HG03280 (cell line): ENCODE data around the gene SLC25A42.

Experiments used
- ATAC-seq: cut with Tn5 transposase; IDR thresholded peaks from one replicate; pipeline ENCODE4 v1.9.1; 2021; ENCODE audit warnings: mild to moderate bottlenecking, moderate library complexity; ENCODE audit not compliant: unreplicated experiment

The SLC25A42 gene

GRCh38 chr19:19067276-19068072, 3.7 kb downstream of the SLC25A42 start:
- no peak for ATAC-seq

GRCh38 chr19:19068659-19069654, 5.2 kb downstream of the SLC25A42 start:
- no peak for ATAC-seq

DNA sequence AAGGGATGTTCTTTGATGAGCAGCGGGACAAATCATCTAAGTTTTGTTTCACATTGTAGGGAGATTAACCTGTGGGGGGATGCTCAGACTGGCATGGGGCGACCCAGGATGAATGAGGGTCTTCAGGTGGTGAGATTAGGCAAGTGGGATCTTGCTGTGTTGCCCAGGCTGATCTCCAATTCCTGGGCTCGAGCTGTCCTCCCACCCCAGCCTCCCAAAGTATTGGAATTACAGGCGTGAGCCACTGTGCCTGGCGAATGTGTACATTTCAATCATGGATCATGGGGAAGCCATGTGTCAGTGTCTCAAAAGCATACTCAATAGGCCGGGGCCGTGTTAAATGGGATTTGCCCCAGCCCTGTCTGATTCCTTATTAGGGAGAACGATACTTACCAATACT, 8.1 kb downstream of the SLC25A42 start:
- ATAC-seq = no peak

GRCh38 chr19:19074196-19074882, 10.5 kb downstream of the SLC25A42 start:
- no peak for ATAC-seq

DNA sequence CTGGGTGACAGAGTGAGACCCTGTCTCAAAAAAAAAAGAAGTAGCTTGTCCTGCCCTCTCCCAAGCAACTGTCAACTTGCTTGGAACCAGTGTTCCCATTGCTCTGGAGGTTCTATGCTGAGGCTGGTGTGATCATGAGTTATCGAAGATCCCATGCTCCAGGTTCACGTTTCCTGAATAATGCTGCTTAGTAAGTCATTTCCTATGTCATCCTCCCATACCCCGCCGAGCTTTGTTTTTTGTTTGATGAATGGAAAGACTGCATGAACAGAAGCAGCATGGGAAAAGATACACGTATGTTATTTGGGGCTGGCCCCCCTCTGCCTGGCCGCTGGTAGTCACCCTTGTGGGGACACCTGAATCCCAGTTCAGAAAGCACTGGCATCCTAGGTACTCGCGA, 11.3 kb downstream of the SLC25A42 start:
- ATAC-seq = no peak

GRCh38 chr19:19076476-19076875, 12.7 kb downstream of the SLC25A42 start:
- no peak for ATAC-seq

GRCh38 chr19:19077103-19077502, 13.3 kb downstream of the SLC25A42 start:
- no peak for ATAC-seq

GRCh38 chr19:19078801-19079200, 15.0 kb downstream of the SLC25A42 start:
- no peak for ATAC-seq

GRCh38 chr19:19079571-19079970, 15.8 kb downstream of the SLC25A42 start:
- ATAC-seq = no peak

DNA sequence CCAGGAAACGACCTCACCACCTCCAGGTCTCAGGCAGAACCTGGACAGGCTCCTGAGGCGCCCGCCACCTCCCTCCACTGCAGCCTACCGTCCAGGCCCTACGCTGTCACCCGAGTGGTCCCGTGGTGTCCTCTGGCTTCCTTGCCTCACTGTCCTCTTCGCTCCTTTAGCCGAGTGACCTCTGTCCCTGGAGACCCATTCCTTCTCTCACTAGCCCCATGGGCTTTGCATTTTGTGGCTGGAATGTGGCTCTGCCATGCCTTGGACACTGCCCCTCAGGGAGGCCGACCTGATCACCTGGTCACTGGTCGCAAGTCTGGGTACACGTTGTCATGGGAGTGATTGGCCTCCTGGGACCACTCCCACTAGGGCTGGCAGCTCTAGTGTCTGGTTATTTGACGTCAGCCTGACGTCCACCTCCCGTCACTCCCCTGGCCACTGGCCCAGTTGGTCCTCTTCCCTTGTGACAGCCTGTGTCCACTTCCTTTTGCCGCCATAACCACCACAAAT, 17.9 kb downstream of the SLC25A42 start:
- ATAC-seq = no peak

- no peak for ATAC-seq
Measured at GRCh38 chr19:19083413-19084178, 19.8 kb downstream of the SLC25A42 start.

GRCh38 chr19:19087676-19088075, 23.9 kb downstream of the SLC25A42 start:
- no peak for ATAC-seq

- no peak for ATAC-seq
Measured at GRCh38 chr19:19094513-19094912, 30.7 kb downstream of the SLC25A42 start.

- no peak for ATAC-seq
Measured at GRCh38 chr19:19095691-19096090, 31.9 kb downstream of the SLC25A42 start.

DNA sequence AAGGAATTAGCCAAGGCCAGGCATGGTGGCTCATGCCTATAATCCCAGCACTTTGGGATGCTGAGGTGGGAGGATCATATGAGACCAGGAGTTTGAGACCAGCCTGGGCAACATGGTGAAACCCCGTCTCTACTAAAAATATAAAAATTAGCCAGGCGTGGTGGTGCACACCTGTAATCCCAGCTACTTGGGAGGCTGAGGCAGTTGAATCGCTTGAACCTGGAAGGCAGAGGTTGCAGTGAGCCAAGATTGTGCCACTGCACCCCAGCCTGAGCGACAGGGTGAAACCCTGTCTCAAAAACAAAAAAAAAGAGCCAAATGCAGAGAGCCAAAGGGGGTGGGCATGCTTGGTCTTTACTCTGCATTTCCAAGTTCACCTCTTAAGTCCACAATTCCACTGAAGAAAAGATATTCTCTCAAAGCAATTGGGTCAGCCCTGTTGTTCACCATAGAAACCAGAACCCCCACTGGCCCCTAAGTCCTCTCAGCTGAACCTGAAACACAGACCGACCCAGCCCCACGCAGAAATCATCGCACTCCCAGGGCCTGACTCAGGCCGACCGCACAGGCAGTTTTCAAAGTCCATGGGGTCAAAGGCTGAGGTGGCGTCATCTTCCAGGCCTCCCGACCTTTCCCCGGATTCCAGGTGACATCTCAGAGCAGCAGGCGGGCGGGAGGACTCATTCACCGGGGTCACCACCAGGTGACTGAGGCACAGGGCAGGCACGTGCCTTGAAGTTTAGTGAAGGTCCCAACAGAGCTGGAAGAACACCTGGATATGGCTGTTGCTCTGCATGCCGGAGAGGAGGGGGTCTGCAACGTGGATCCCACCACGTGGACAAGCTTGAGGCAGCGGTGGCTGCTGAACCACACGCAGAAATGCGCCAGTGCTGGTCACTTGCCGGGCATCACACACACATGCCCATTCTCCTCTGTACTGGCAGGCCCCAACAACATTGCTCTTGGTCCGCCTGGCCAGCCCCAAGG, 33.1 kb downstream of the SLC25A42 start:
- ATAC-seq = no peak

DNA sequence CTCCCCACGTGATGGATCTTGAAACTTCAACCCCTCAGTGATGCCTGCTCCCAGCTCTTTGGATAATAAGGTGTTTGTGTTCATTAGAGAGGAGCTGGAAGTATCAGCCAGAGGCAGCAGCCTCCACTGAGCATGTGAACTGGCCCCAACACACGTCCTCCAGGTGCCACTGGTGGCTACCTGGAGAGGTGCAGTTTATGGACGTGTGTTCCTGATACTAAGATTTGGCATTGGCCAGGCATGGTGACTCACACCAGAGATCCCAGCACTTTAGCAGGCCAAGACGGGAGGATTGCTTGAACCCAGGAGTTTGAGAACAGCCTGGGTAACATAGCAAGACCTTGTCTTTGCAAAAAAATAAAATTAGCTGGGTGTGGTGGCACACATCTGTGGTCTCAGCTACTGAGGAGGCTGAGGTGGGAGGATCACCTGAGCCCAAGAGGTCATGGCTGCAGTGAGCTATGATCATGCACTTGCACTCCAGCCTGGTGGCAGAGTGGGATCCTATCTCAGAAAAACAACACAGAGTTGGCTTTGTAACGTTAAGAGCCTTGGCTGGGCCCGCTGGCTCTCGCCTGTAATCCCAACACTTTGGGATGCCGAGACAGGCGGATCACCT, 34.4 kb downstream of the SLC25A42 start:
- no peak for ATAC-seq

DNA sequence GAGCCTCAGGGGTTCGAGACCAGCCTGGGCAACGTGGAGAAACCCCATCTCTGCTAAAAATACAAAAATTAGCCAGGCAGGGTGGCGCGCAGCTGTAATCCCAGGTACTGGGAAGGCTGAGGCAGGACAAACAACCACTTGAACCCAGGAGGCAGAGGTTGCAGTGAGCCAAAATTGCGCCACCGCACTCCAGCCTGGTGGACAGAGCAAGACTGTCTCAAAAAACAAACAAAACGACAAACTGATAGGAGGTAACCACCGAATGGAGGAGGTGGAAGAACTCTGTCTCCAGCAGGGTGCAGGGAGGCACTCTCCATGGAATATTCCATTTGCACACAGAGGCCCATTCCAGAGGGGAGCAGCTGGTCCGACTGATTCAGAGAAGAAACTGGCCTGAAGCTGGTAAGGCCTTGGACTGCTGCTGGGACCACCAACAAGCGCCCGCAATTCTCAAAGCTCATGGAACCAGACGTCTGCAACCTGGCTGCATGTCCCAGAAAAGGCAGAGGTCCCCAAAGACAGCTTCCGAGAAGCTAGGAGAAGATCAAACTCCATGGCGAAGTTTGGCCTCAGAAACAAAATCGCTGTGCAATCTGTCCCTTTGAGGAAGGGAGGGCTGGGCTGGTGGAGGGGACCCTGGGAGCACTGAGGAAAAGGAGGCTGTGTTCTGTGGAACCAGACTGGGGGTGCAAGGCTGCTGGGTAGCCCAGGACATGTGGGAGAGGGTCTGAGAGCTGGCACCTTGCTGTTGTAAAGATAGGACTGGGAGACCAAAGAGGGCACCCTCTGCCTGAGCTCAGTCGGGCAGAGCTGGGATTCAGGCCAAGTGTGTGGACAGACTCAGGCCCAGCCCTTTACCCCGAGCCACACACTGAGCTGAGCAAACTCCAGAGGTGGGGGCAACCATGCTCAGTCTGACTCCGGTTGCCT, 35.2 kb downstream of the SLC25A42 start:
- no peak for ATAC-seq

GRCh38 chr19:19101540-19101939, 37.7 kb downstream of the SLC25A42 start:
- ATAC-seq = no peak
